Lung (tissue), 12 donors: ENCODE measurements around the gene ID2. TPM values are rescaled to one million over a fixed set of nuclear protein-coding genes. Genes with fewer than 3 reads are reported as not detected.

Source experiments
- ATAC-seq: fragments of 200-7000 bp; cut with Tn5 transposase; one replicate; pipeline ENCODE4 v1.9.1; 2020; ENCODE audit warnings: moderate number of reproducible peaks; ENCODE audit not compliant: insufficient read depth, low FRiP score
- DNase-seq, 3 donors: peaks; one replicate each; pipeline ENCODE4 v3.0.0-alpha.2; 2013 to 2017
- H3K27ac ChIP-seq, 2 donors: one replicate each; pipeline ENCODE4 v1.5.1; 2013; ENCODE audit warnings: mild to moderate bottlenecking in 2 of 2, moderate library complexity in 2 of 2, control low read depth in 1 of 2, inconsistent platforms in 1 of 2, low read depth in 1 of 2, low read length in 1 of 2
- H3K27me3 ChIP-seq, 3 donors: one replicate each; pipeline ENCODE4 v1.5.1; 2013; ENCODE audit warnings: low read length in 2 of 3; ENCODE audit not compliant: control insufficient read depth in 3 of 3, insufficient read depth in 3 of 3
- H3K36me3 ChIP-seq, 4 donors: one replicate each; pipeline ENCODE4 v1.5.1; 2013; ENCODE audit warnings: low read length in 4 of 4, mild to moderate bottlenecking in 1 of 4, moderate library complexity in 1 of 4; ENCODE audit not compliant: control insufficient read depth in 4 of 4, insufficient read depth in 4 of 4
- H3K4me1 ChIP-seq, 5 donors: one replicate each; pipeline ENCODE4 v1.5.1; 2013; ENCODE audit warnings: low read length in 5 of 5, mild to moderate bottlenecking in 2 of 5, moderate library complexity in 1 of 5; ENCODE audit not compliant: control insufficient read depth in 5 of 5, insufficient read depth in 5 of 5
- H3K4me3 ChIP-seq: one replicate; pipeline ENCODE4 v1.5.1; 2013; ENCODE audit warnings: mild to moderate bottlenecking, control low read depth, moderate library complexity
- H3K9ac ChIP-seq, 2 donors: one replicate each; pipeline ENCODE4 v1.5.1; 2013; ENCODE audit warnings: low read length in 2 of 2, control low read depth in 1 of 2; ENCODE audit not compliant: insufficient read depth in 1 of 2
- H3K9me3 ChIP-seq, 4 donors: one replicate each; pipeline ENCODE4 v1.5.1; 2013; ENCODE audit warnings: low read length in 3 of 4, mild to moderate bottlenecking in 1 of 4, moderate library complexity in 1 of 4; ENCODE audit not compliant: control insufficient read depth in 4 of 4, insufficient read depth in 3 of 4
- CTCF ChIP-seq: IDR thresholded peaks from 2 replicates; pipeline ENCODE4 v1.5.1; 2012; ENCODE audit warnings: mild to moderate bottlenecking; ENCODE audit errors: control extremely low read depth, extremely low read depth
- WGBS, 2 donors: extraction: QIAGEN DNeasy Blood & Tissue Kit; methylation state at CpG; one replicate each; pipeline ENCODE4 v1.1.7; 2013; 5-methylcytosine and 5-hydroxymethylcytosine counted together
- polyA plus RNA-seq, 2 donors: library from polyadenylated mRNA; stranded (reverse); fragments of 200-250 nt; gene quantifications; one replicate each; pipeline ENCODE4 v1.2.1, GENCODE V29; 2013
- total RNA-seq, 2 donors: library from RNA; depleted of rRNA in 1 of 2; stranded (reverse); fragments of >200 nt in 1 of 2; gene quantifications; one replicate each; pipeline ENCODE4 v1.2.1, GENCODE V29; 2014 to 2021
- donor health status: control.
- donor health status: control.
- donor health status: Bipolar disorder and iron deficiency.
- donor health status: healthy.
- donor health status: DM: yes; HTN: yes; CAD: no.

Gene ID2
- total and polyA plus RNA-seq, 4 donors, result 67.9 to 227 (median 133) TPM

GRCh38 chr2:8666581-8666980 lies 15.3 kb upstream of the ID2 start:
- peaks cover 0 to 25% (median 4%) of the 10 kb centered on the region in 5 donors for H3K4me1 ChIP-seq
- H3K4me3 ChIP-seq, result no peak overlapping the region
- H3K36me3 ChIP-seq, result no peaks in the 10 kb centered on the region
- DNase-seq (no peak), ATAC-seq (no peak)
- WGBS, 2 donors, result 97% methylated on average over 5 of the region's 5 CpGs
- H3K9ac ChIP-seq, result no peak overlapping the region
- H3K27ac ChIP-seq, result no peak overlapping the region
- H3K27me3 ChIP-seq, result no peaks in the 10 kb centered on the region
- no peak for TF ChIP-seq CTCF
- H3K9me3 ChIP-seq, result no peaks in the 10 kb centered on the region

GRCh38 chr2:8667896-8668512 lies 13.9 kb upstream of the ID2 start:
- no peaks in the 10 kb centered on the region for H3K27me3 ChIP-seq
- H3K9ac ChIP-seq, result no peak overlapping the region
- no peak overlapping the region for H3K4me3 ChIP-seq
- 85 to 90% methylated on average over 6 of the region's 6 CpGs for WGBS, 2 donors
- ATAC-seq, result no peak
- DNase-seq, result no peak
- no peak for TF ChIP-seq CTCF
- no peaks in the 10 kb centered on the region for H3K9me3 ChIP-seq
- H3K36me3 ChIP-seq, result no peaks in the 10 kb centered on the region
- H3K27ac ChIP-seq, result no peak overlapping the region
- peaks cover 0 to 14% (median 4%) of the 10 kb centered on the region in 5 donors for H3K4me1 ChIP-seq

- DNase-seq (peak in 2 of 3 donors; percentile 18 to 25), ATAC-seq (no peak)
- H3K27me3 ChIP-seq, result no peaks in the 10 kb centered on the region
- no peak for TF ChIP-seq CTCF
- H3K4me3 ChIP-seq, result no peak overlapping the region
- peaks cover 0 to 4% (median 0%) of the 10 kb centered on the region in 4 donors for H3K9me3 ChIP-seq
- WGBS, 2 donors, result 72 to 93% methylated on average over 3 of the region's 3 CpGs
- no peaks in the 10 kb centered on the region for H3K36me3 ChIP-seq
- no peak overlapping the region for H3K9ac ChIP-seq
- H3K27ac ChIP-seq, result no peak overlapping the region
- H3K4me1 ChIP-seq, result peaks cover 0 to 10% (median 4%) of the 10 kb centered on the region in 5 donors
Observed at GRCh38 chr2:8669157-8669817, 12.6 kb upstream of the ID2 start.
